ENCODE data around the gene EPM2A.

DNA sequence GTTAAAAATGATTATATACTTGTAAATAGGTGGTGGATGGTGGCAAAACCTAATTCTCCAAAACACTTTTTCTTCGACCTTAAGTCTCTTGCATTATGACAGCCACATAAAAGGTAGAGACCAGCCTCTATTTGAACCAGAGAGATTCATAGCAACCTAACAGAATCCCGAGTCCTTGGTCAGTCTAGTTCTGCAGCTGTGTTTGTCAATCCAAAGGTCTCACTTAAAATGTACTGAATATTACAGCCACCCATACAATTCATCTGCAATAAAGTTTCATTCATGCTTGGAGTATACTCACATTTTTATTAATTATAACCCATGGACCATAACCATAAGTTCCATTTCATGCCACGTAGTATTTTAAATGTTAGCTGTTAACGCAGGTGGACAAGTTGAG, 87.2 kb downstream of the EPM2A start:
- TF ChIP-seq EP300 (IDR thresholded peaks at IDR 0.05): no peak
- TF ChIP-seq, protein P1, sequence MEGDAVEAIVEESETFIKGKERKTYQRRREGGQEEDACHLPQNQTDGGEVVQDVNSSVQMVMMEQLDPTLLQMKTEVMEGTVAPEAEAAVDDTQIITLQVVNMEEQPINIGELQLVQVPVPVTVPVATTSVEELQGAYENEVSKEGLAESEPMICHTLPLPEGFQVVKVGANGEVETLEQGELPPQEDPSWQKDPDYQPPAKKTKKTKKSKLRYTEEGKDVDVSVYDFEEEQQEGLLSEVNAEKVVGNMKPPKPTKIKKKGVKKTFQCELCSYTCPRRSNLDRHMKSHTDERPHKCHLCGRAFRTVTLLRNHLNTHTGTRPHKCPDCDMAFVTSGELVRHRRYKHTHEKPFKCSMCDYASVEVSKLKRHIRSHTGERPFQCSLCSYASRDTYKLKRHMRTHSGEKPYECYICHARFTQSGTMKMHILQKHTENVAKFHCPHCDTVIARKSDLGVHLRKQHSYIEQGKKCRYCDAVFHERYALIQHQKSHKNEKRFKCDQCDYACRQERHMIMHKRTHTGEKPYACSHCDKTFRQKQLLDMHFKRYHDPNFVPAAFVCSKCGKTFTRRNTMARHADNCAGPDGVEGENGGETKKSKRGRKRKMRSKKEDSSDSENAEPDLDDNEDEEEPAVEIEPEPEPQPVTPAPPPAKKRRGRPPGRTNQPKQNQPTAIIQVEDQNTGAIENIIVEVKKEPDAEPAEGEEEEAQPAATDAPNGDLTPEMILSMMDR (IDR thresholded peaks at IDR 0.05): no peak
- TF ChIP-seq POLR2AphosphoS5 (IDR thresholded peaks at IDR 0.05): no peak

Measured in stomach (tissue), 4 donors.